GM21515 (cell line): ENCODE results near the gene ADGRF3.
"Not testable (repeated sequence)": the region's sequence is repeated elsewhere in the genome, so short reads cannot be mapped to it uniquely, and the experiment has no call there.

Experiments used
- ATAC-seq: cut with Tn5 transposase; IDR thresholded peaks from one replicate; pipeline ENCODE4 v1.9.1; 2021; ENCODE audit not compliant: unreplicated experiment

ADGRF3 gene, protein sequence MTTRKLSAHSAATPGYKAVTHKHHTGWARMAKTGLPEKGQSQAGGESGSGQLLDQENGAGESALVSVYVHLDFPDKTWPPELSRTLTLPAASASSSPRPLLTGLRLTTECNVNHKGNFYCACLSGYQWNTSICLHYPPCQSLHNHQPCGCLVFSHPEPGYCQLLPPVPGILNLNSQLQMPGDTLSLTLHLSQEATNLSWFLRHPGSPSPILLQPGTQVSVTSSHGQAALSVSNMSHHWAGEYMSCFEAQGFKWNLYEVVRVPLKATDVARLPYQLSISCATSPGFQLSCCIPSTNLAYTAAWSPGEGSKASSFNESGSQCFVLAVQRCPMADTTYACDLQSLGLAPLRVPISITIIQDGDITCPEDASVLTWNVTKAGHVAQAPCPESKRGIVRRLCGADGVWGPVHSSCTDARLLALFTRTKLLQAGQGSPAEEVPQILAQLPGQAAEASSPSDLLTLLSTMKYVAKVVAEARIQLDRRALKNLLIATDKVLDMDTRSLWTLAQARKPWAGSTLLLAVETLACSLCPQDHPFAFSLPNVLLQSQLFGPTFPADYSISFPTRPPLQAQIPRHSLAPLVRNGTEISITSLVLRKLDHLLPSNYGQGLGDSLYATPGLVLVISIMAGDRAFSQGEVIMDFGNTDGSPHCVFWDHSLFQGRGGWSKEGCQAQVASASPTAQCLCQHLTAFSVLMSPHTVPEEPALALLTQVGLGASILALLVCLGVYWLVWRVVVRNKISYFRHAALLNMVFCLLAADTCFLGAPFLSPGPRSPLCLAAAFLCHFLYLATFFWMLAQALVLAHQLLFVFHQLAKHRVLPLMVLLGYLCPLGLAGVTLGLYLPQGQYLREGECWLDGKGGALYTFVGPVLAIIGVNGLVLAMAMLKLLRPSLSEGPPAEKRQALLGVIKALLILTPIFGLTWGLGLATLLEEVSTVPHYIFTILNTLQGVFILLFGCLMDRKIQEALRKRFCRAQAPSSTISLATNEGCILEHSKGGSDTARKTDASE

DNA sequence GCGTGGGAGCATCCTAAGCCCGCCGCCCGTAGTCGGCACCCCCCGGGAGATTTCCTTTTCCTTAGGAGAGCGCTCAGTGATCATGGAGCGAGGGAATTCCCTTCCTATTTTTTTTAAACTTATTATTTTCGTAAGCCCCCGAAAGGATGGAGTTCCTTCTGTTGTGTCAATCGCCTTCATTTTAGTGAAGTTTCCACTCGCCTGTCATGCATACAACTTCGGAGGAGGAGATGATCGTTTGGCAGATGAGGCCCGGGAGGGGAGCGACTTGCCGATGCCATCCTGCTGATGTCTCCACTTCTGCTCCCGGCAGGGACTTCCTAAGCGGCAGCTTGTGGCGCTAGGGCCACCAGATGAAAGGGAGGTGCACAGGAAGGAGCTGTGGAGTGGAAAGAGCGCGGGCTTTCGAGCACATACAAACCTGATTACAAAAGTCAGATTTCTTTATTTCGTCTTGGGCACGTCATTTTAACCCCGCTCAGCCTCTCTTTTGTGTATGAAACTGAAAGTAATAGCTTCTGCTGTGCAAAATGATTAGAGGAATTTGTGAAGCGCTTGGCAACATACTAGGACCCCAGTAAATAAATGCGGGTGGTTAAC is at the start of gene ADGRF3:
TSS of gene ADGRF3 (minus strand) at position 336 of the 600 bp plus-strand sequence. CDS start 555 bp downstream, outside the sequence.
- ATAC-seq: no peak

DNA sequence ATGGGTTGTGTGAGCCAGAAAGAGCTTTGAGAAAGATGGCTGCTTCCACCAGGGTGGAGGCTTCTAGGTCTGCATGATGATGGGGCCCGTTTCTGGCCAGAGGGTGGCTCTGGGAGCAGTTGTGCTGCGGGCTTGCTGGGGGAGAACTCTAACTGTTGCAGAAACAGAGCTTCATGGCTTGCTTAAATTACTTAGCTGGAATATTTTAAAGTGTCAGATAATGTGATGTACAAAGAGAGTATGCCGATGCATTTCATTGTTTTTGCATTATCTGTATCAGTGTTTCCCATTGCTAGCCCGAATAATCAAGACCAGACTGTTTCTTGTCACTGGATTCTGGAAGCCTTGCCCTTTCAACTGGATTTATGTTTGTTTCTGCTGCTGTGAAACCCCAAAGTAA is 48.8 kb upstream of the ADGRF3 start:
- no peak for ATAC-seq

DNA sequence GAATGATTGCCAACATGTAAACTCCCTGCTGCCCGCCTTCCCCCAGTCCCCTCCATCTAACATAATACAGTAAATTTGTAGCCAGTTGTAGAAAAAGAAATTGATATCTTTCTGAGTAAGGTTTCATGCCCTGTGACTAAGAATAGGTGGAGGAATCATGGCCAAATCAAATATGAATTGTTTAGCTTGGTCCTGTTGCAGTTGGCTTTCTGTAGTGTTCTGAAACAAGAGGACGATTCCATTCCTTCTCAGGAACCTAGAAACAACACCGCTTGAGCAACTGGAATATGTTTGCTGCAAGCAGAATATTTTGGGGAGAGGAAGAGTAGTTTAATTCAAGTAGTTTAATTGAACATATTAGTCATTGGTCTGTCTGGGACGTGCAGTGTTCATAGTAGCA is 48.1 kb upstream of the ADGRF3 start:
- ATAC-seq: no peak

DNA sequence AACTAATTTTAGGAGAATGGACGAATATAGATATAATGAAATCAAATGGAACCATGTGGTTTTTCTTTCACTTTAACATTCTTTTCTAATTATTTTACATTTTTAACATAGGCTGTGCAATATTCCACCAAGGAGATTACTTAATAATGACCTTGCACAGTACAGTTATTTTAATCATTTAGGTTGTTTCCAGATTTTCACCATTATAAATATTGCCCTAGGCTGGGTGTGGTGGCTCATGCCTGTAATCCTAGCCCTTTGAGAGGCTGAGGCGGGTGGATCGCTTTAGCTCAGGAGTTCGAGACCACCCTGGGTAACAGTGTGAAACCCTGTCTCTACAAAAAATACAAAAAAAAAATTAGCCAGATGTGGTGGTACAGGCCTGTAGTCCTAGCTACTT is 40.6 kb upstream of the ADGRF3 start:
- no peak for ATAC-seq

DNA sequence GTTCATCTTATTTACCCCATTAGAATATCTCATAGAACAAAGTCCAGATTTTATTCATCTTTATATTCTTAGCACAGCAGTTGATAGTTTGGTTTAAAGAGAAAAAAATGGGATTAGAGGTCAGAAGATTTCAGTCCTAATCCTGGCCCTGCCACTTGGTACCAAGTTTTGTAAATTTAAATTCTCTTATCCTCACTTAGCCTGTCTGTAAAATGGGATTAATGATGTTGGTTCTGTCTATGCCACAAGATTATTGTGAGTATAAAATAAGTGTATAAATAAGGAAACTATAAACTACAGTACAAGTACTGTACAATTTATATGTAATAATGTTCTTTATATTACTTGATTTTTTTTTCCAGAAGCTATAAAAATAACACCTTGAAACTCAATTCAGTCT is 38.0 kb upstream of the ADGRF3 start:
- ATAC-seq: no peak

DNA sequence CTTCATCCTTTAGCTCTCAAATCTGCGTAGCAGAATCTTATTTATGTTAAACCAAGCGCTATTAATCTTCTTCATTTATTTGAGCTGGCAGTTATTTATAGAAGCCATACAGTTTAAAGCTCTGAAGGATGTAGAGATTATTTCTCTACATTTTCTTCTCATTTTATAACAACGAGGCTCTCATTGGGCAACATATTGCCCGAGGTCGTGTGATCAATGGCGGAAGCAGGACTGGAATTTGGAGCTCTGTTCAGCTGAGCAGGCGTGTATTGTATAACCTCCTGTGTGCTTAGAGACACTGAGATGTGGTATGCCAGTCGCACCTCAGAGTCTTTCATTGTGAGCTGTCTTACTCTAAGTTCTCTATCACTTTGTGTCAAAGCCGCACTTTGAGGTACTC is 37.6 kb upstream of the ADGRF3 start:
- ATAC-seq: no peak

DNA sequence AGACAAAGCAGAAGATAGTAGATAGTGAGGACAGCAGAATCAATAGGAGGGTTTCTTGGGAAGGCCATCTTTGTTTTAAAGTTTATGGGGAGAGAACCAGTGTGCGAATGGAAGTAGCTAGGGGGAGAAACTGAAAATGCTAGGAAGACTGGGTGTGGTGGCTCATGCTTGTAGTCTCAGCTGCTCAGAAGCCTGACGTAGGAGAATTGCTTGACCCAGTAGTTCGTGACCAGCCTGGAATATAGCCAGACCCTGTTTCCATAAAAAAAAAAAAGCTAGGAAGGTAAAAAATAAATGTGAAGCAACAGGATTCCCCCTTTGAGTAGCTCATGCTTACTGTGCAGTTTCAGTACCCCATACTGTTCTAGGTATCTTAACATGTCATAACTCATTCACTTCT is 36.0 kb upstream of the ADGRF3 start:
- no peak for ATAC-seq

DNA sequence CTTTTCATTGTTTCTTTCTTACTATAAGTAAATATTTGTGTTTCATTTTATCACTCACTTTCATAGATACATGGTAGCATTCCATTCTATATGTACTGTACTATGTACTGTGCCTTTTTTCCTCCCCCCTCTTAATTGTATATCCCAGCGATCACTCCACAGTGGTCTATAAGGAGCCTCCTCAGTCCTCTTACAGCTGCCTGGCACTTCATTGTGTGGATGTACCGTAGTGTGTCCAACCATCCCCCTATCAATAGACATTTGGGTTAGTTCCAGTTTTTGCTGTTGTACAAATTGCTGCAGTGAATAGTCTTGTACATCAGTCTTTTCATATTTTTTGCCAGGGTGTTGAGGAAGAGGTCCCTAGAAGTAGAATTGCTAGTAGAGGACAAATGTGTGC is 33.7 kb upstream of the ADGRF3 start:
- ATAC-seq: no peak

DNA sequence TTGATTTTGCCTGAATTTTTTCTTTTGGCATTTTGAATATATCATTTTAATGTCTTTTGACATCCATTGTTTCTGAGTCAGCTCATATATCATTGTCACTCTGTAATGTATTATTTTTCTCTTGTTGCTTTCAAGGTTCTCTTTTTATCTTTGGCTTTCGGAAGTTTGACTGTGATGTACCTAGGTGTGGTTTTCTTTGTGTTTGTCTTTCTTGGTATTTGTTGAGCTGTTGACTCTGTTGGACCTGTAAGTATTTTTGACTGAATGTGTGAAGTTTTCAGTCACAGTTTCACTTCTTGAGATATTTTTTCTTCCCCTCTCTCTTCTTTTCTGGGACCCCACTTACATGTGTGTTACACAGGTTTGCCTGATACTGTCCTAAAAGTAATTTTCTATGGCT is 30.2 kb upstream of the ADGRF3 start:
- ATAC-seq: no peak

DNA sequence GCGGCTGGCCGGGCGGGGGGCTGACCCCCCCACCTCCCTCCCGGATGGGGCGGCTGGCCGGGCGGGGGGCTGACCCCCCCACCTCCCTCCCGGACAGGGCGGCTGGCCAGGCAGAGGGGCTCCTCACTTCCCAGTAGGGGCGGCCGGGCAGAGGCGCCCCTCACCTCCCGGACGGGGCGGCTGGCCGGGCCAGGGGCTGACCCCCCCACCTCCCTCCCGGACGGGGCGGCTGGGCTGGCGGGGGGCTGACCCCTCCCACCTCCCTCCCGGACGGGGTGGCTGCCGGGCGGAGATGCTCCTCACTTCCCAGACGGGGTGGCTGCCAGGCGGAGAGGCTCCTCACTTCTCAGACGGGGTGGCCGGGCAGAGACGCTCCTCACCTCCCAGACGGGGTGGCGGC is 24.3 kb upstream of the ADGRF3 start:
- not testable (repeated sequence) for ATAC-seq

DNA sequence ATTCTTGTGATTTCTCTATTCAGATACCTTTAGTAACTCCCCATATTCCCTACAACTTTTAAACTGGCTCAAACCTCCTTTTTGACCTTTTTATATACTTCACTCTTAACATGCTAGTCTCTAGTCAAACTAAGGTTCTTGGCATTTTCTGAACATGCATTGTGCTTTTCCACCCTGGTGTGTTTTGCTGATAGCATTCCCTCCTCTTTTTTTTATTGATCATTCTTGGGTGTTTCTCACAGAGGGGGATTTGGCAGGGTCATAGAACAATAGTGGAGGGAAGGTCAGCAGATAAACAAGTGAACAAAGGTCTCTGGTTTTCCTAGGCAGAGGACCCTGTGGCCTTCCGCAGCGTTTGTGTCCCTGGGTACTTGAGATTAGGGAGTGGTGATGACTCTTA is 23.1 kb upstream of the ADGRF3 start:
- ATAC-seq: not testable (repeated sequence)

DNA sequence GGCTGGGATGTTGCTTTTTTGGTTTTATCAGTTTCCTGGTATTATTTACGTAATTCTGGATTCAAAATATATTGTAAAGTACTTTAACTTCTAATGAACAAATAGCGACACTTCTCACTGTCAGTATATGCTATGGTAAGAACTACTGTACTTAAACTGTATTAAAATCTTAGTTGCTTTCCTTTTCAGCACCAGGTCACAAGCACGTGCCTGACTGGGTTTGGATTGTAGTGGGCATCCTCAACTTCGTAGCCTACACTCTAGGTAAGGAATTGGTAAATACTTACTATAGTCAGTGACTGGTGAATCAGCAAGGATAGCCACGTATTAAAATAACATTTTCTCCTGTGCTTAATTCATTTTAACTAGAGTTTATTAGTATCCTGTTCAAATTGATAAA is 20.4 kb upstream of the ADGRF3 start:
- ATAC-seq: no peak

DNA sequence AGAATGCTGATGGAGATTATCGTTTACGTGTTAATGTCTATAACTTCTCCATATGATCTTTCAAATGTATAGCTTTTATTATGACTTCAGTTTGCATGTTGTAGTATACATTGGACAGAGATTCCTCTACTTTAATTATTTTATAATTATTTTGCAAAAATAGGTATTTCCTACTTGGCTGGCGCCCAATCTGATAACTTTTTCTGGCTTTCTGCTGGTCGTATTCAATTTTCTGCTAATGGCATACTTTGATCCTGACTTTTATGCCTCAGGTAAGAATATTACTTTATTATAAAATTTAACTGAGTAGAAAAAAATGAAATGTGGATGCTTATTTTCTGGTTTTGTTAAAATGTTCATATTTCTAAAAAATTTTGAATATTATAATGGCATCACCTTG is 18.1 kb upstream of the ADGRF3 start:
- no peak for ATAC-seq

DNA sequence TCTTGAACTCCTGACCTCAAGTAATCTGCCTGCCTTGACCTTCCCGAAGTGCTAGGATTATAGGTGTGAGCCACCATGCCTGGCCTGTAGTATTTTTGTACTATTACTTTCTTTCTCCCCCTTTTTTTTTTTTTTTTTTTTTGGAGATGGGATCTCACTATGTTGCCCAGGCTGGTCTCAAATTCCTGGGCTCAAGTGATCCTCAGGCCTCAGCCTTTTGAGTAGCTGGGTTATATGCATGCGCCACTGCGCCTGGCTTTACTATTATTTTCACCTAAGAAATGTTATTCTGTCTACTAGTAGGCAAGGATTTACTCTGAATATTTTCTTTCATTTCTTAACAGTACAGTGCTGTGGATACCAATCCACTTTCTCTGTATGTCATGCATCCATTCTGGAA is 17.4 kb upstream of the ADGRF3 start:
- ATAC-seq: no peak

DNA sequence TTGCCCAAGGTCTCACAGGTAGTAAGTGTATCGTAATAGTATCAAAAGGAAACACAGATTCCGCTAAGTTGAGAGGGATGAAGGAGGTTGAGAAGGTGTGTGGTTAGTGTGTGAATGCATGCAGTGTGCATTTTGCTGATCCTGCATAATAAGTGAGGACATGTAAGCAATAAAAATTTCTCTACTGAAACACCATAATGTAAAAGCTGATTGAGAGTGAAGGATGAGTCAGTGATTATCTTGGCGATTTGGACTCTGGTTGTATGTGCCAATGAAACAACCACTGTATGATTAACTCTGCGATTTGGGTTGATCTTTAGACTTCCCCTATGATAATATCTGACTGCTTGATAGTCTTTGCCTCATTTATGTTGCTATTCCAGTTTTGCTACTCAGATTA is 16.7 kb upstream of the ADGRF3 start:
- ATAC-seq: no peak

DNA sequence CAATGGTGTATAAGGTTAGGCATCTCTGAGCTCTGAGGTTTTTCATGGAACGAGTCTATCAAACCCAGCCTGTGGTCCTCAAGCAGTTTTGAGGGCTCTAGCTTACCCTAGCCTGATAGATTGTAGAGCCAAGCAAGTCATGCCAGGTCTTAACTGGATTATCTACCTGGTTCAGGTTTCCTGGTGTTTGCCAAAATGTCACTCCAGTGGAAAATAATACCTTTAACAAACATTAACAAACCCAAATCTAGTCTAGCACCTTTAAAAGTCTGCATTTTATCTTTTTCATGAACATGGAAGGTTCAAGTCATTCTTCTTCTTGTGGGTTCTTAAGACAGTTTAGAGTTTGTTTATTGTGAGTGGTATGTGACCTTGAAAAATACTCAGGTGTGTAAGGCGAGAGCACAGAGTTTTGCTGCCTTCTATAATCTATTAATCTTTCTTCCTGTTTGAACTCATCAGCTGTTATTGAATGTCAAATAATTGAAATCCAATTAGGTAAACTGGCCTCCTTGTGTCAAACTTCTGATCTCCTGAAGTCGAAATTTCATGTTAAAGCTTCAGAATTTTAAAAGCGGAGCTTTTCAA is 13.4 kb upstream of the ADGRF3 start:
- no peak for ATAC-seq

DNA sequence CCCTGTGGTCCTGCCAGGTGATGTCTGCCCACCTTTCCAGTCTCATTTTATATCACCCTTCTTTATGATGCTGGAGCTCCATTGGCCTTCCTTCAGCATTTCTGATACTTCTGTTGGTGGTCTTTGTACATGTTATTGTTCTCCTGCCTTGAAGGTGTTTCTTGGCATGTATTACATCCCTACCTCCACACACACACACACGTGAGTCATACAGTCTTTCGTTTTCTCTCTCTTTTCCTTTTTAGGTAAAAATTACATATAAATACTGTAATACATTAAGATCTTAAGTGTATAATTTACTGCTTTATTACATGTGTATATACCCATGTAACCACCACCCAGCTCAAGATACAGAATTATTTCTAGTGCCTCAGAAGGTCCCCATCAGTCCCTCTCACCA is 10.2 kb upstream of the ADGRF3 start:
- ATAC-seq: no peak

DNA sequence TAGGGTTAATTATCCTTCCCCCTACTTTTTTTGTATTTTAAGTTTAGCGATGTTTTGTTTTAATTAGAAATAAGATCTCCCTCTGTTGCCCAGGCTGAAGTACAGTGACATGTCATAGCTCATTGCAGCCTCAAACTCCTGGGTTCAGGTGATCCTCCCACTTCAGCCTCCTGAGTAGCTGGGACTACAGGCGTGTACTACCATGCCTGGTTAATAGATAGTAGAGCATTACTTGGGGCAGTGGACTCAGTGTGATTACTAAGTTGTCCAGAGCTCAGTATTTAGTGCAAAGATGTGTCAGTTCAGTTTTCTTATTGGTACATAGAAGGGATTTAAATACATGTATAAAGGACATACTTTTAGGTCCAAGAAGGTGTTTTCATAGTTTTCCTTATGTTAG is 9.5 kb upstream of the ADGRF3 start:
- ATAC-seq: no peak

DNA sequence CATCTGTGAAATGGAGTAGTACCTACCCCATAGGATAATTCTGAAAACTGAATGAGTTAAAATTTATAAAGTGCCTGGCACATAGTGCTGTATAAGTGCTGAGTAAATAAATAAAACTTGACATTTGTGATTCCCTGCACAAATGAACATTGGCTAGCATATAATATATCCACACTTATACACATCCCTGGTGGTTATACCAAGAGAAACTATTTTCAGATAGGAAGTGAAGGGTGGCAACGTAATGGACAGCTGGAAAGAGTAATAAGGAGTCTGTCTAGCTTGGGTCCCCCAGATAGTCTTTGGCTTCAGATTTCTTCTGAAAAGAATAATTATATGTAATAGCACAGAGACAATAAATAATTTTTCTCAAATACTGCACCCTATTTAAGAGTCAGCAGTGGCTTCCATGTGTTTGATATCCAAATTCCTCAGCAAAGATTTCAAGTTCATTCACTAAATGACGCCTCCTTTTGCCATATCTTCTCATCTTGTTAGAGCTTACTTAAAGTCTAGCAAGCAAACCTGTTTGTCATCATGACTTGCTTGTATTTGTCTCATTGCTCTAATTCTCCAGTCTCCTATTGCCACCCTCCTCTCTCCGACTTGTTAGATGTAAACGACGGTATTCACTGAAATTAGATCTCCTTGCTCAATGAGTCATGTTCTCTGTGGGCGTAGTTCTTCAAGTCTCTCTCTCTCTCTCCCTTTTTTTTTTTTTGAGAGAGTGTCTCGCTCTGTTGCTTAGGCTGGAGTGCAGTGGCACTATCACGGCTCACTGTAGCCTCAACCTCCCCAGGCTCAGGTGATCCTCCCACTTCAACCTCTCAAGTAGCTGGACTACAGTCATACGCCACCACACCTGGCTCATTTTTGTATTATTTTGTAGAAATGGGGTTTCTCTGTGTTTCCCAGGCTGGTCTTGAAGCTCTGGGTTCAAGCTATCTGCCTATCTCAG is 8.7 kb upstream of the ADGRF3 start:
- no peak for ATAC-seq

DNA sequence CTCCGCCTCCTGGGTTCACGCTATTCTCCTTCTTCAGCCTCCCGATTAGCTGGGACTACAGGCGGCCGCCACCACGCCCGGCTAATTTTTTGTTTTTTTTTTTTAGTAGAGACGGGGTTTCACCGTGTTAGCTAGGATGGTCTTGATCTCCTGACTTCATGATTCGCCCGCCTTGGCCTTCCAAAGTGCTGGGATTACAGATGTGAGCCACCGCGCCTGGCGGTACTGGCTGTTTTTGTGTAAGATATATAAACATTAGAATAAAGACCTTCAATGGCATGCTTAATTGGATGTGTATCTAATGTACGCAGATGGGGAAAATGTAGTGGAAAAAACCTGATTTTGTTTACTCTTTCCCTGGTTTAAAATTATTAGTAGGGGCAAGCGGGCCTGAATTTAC is 7.9 kb upstream of the ADGRF3 start:
- ATAC-seq: not testable (repeated sequence)
